GM18498 (cell line): ENCODE data around the gene TMEM108.
"Not testable (repeated sequence)": the region's sequence is repeated elsewhere in the genome, so short reads cannot be mapped to it uniquely, and the experiment has no call there.

Source experiments
- ATAC-seq: cut with Tn5 transposase; IDR thresholded peaks from one replicate; pipeline ENCODE4 v1.9.1; 2021; ENCODE audit warnings: mild to moderate bottlenecking, moderate library complexity; ENCODE audit not compliant: unreplicated experiment

Gene TMEM108

GRCh38 chr3:133038089-133038730 is at the start of gene TMEM108:
TMEM108 (plus strand) TSS chr3:133038391.
- no peak for ATAC-seq

DNA sequence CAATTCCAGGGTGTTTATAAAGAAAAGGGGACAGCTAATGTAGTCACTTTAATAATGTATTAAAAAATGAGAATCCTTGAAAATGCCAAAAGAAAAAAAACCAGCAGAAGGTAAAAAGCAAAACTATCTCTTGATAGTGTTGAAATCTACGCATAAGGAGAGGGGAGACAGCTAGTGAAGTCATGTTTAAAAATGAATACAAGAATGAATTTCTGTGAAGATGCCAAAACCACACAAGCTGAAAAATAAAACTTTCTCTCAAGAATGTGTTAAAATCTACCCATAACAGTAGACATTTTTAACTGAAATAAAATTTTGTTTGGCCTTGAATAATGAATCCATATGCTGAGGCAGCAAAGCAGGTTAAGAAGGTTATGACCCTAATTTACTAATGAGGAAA is 42.2 kb upstream of the TMEM108 start:
- ATAC-seq = no peak

DNA sequence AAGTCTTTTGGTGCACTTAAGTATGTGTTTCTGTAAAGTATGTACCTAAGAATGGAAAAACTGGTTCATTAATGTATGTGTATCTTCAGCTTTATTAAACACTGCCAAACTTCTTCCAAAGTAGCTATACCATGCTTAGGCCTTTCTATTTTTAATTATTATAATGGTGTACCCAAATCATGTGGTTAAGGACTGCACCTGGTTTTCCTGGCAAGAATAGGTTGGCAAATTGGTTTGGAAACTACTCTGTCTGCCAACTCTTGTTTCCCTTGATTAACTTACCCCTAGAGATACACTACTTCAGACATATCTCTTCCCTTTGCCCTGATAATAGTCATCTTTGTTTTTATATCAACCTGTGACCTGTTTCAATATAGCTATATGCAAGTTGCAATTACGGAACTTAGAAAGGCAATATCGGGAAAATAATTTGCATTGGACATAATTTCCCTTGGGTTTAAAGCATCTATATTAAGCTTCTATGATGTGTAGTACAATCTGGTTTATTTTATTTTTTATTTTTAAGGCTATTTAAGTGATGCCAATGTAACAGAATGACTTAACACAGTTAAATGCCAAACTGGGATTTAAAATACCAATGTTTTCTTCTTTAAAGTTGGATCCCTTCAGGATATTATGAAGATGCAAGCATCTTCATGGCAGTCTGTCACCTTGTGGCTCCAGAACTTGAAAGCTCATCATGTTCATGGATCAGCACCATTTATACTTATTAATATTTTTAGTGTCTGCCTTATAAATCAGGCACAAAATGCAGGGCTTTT is 40.6 kb upstream of the TMEM108 start:
- no peak for ATAC-seq

GRCh38 chr3:133005032-133005431 is 33.2 kb upstream of the TMEM108 start:
- ATAC-seq = not testable (repeated sequence)

- ATAC-seq = no peak
These were observed 30.6 kb upstream of the TMEM108 start for GRCh38 chr3:133007601-133008000.

DNA sequence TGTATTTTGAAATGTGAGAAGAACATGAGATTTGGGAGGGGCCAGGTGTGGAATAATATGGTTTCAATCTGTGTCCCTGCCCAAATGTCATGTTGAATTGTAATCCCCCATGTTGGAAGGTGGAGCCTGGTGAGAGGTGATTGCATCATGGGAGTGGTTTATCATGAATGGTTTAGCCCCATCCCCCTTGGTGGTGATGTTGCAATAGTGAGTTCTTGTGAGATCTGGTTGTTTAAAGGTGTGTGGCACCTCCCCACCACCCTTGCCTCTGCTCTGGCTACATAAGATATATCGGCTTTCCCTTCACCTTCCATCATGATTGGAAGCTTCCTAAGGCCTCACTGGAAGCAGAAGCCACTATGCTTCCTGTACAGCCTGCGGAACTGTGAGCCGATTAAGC is 23.9 kb upstream of the TMEM108 start:
- ATAC-seq = no peak

DNA sequence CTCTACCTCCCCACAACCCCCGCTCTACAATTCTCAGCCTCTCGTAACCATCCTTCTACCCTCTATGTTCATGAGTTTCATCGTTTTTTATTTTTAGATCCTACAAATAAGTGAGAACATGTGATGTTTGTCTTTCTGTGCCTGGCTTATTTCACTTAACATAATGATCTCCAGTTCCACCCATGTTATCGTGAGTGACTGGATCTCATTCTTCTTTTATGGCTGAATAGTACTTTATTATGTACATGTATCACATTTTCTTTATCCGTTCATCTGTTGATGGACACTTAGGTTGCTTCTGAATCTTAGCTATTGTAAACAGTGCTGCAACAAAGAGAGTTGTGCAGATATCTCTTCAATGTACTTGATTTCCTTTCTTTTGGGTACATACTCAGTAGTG is 22.6 kb upstream of the TMEM108 start:
- ATAC-seq = not testable (repeated sequence)

DNA sequence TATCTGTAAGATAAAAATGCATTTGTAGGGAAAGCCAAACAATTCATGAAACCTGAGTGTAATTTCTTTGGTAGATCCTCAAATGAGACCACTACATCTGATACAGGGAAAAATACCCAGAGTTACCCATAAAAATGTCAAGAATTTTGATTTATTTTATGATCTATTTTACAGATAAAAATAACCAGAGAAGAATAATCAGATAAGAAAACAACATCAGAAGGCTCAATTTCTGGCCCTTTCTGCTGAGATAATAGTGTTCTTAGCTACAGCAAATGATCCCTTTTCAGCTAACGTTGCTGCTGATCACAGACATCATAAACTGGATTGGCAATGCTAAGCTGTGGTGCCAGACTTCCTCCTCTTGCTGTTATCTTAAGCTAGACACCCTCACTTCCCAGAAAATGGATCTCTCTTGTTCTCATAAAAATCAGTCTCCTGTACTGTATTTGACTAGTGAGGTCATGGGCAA is 21.3 kb upstream of the TMEM108 start:
- ATAC-seq = no peak

DNA sequence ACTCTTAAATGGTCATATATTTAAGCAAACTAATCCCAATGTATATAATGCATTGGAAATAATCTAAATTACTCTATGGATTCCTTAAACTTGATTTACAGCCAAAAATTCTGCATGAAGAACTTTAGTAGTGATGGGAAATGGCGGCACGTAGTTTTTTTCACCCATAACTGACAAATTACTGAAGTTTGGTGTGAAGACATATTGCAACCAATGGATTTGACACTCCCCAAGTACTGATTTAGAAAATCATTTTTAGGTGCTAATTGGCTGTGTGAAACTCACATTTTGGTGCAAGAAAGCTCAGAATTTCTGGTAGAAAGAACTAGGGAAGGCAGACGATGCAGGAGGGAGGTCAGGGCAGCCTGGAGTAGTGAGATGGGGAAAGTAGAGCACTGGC is 19.3 kb upstream of the TMEM108 start:
- ATAC-seq = no peak

DNA sequence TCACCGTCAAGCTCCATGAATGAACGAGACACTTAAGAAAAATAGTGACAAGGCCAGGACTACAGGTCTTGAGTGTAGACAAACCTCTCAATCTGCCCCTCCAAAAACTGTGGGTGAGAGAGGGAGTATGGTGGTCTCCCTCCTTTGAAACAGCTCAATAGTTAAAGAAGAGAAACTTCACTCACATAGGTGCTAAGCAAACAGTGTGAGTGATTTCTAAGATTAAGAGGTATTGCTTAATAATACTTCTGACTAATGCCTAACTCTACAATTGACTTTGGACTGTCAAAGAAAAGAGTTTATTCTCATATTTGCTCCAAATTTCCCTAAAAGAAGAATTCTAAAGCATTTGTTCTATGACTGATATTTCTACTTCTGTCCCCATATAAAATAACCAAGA is 17.0 kb upstream of the TMEM108 start:
- ATAC-seq = no peak

- no peak for ATAC-seq
These were observed 14.8 kb upstream of the TMEM108 start for GRCh38 chr3:133023362-133023761.

DNA sequence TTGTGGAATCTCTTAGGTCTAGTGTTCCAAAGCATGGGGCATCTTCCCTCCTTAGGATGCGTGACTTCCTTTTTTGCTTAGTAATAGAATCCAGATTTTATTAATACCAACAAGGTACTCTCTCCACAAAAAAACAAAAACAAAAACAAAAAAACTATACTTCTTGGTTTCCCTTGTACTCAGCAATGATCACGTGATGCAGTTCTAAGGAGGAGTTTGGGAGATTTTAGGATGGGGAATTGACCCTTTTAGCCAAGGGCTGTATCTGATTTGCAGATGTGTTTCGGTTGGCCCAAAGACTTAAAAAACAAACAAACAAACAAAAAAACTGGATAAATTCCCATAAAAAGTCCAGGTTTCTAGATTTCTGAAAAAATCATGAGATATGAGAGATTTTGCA is 12.6 kb upstream of the TMEM108 start:
- no peak for ATAC-seq

- no peak for ATAC-seq
These were observed 5.9 kb upstream of the TMEM108 start for GRCh38 chr3:133032301-133032700.

- ATAC-seq = no peak
These were observed 755 bp upstream of the TMEM108 start for GRCh38 chr3:133037436-133037835.

DNA sequence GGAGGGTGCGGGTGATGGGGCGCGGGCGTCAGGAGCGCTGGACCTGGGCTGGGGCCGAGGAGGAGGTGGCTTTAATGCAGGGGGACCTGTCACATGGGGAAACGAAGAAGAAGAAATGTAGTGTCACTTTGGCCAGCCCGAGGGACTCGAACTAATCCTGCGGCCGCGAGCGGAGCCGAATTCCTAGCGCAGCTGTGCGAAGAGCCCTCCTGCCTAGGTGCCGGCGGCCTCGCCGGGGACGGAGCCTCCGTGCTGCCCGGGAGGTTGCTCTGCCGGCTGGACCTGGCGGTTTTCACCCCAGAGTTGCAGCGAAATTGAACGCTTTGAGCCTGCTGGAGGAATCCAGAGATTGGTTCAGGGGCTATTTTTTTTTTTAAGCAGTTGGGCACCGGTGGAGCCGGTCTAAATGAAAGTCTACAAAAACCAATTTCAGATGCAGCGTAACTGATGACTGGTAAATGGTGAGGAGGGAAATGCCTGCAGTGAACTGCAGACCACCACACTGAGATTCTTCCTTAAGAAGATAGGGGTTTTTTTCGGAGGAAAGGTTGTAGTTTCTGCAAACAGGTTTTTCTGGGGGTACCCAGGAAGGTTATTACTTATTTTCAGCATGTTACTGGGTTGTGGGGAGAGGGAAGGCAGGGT is 662 bp downstream of the TMEM108 start:
- ATAC-seq = no peak

GRCh38 chr3:133040696-133041523 is 2.7 kb downstream of the TMEM108 start:
- ATAC-seq = no peak

GRCh38 chr3:133041524-133041829 is 3.3 kb downstream of the TMEM108 start:
- ATAC-seq = no peak

DNA sequence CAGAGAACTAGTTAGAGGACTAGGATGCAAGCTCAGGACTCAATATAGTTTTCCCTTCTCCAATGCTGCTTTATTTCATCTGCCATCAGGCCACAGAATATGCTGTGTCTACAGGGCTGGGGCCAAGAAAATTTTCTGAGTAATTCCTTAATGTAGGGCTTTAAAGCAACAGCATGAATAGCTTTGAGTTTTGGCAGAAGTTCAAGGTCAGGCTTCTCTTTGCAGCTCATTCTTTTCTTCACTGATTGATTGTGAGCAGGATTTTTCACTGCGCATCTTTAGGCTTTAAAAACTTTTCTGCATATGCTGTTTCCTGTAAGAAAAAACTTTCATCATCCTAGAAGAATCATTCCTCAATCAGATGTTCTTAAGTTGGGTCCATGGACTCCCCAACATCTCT is 4.6 kb downstream of the TMEM108 start:
- ATAC-seq = no peak

DNA sequence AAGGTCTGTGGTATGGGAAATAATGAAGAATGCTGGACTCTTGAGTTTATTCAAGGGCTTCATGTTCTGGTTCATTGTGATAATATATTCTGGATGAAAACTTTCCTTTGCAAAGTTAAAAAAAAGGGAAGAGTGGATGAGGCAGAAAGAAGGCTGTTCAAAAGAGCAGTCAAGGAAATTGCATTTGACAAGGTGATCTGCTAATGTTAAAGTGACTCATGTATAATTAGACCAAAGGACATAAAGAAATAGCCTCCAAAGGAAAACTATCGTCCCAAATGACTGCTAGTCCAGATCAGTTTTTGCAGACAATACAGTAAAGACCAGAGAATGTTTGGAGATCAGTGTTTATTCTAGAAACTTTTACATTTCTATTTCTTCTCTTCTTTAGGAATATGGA is 9.8 kb downstream of the TMEM108 start:
- ATAC-seq = no peak

- ATAC-seq = no peak
These were observed 11.3 kb downstream of the TMEM108 start for GRCh38 chr3:133049491-133049890.

DNA sequence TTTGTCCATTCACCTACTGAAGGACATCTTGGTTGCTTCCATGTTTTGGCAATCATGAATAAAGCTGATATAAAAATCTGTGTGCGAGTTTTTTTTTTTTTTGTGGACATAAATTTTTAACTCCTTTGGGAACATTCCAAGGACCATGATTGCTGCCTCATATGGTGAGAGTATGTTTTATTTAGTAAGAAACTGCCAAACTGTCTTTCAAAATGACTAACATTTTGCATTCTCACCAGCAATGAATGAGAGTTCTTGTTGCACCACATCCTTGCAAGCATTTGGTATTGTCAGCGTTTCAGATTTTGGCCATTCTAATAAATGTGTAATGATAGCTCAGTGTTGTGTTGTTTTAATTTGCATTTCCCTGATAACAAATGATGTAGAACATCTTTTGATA is 12.7 kb downstream of the TMEM108 start:
- no peak for ATAC-seq
